Neutrophil (primary cell): Measurements from ENCODE around the gene CLIC1.
A peak's percentile ranks its signal among the peaks of the same experiment; 100 is the strongest.

Source experiments
- H3K27ac ChIP-seq: fragments of 200-600 bp; sonication (generic); 2 replicates; pipeline ENCODE4 v1.5.1; 2016; ENCODE audit warnings: mild to moderate bottlenecking, moderate library complexity
- H3K27me3 ChIP-seq: fragments of 200-600 bp; sonication (generic); 2 replicates; pipeline ENCODE4 v1.6.0; 2016; ENCODE audit warnings: mild to moderate bottlenecking
- H3K36me3 ChIP-seq: fragments of 200-600 bp; sonication (generic); 2 replicates; pipeline ENCODE4 v1.5.1; 2017
- H3K4me1 ChIP-seq, 2 experiments: fragments of 200-600 bp in 1 of 2; sonication (generic) in 1 of 2; 1 replicate in 1 of 2; 2 replicates in 1 of 2; pipeline versions ENCODE4 v1.5.1 to v1.6.1; 2013 to 2016; ENCODE audit warnings: low read depth in 1 of 2, low read length in 1 of 2, mild to moderate bottlenecking in 1 of 2, moderate library complexity in 1 of 2; ENCODE audit not compliant: control insufficient read depth in 1 of 2, insufficient read depth in 1 of 2
- H3K4me3 ChIP-seq, 2 experiments: fragments of 200-600 bp in 1 of 2; sonication (generic) in 1 of 2; 1 replicate in 1 of 2; 2 replicates in 1 of 2; pipeline ENCODE4 v1.5.1; 2013 to 2016; ENCODE audit warnings: low read depth in 1 of 2, low read length in 1 of 2, mild to moderate bottlenecking in 1 of 2, moderate library complexity in 1 of 2
- H3K9me3 ChIP-seq: fragments of 200-600 bp; sonication (generic); 2 replicates; pipeline ENCODE4 v1.5.1; 2016
- TF ChIP-seq, protein P1 (sequence below): fragments of 200-600 bp; sonication (generic); IDR thresholded peaks from 2 replicates; pipeline ENCODE4 v1.5.1; 2016; ENCODE audit warnings: antibody characterized with exemption

CLIC1 gene

DNA sequence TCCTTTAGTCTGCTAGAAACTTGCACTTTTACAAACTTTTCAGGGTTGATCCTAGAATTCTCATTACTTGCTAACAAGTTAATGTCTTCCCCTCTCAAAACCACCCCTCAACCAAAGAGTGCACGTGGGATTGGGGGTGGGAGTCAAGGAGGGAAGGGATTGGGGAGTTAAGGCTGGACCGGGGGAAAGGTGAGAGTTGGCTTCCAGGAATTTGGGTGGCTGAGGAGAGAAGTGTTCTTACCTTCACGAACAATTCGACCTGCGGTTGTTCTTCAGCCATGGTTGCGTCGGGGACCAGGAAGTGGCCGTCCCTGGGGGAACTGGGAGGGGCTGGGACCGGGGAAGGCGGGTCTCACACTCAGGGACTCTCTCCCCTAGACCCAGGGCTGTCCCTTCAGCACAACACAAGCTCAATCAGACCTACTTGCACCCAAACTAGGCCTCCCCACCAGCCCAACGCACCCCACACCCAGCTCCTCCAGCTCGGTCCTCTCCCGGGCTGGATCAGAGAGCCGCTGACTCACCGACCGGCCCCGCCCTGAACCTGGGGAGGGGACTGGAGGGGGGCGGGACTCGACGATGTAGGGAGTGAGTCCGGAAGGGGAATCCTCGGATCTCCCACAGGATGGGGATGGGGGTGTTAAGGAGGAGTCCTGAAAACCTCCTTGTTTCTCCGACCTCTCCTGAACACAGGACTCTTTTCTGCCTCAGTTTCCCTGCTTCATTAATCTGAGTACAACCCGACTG is at the start of gene CLIC1:
TSS of gene CLIC1 (minus strand) at position 510 of the 747 bp plus-strand sequence. CDS start at position 280, 230 bp downstream.
- peak within 1 kb of the TSS; percentile 88 to 98 for H3K4me3 ChIP-seq
- TF ChIP-seq, protein P1, sequence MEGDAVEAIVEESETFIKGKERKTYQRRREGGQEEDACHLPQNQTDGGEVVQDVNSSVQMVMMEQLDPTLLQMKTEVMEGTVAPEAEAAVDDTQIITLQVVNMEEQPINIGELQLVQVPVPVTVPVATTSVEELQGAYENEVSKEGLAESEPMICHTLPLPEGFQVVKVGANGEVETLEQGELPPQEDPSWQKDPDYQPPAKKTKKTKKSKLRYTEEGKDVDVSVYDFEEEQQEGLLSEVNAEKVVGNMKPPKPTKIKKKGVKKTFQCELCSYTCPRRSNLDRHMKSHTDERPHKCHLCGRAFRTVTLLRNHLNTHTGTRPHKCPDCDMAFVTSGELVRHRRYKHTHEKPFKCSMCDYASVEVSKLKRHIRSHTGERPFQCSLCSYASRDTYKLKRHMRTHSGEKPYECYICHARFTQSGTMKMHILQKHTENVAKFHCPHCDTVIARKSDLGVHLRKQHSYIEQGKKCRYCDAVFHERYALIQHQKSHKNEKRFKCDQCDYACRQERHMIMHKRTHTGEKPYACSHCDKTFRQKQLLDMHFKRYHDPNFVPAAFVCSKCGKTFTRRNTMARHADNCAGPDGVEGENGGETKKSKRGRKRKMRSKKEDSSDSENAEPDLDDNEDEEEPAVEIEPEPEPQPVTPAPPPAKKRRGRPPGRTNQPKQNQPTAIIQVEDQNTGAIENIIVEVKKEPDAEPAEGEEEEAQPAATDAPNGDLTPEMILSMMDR = peak; percentile 15
- peaks cover 32% of the 10 kb centered on the region for H3K36me3 ChIP-seq
- H3K9me3 ChIP-seq = no peaks in the 10 kb centered on the region
- no peaks in the 10 kb centered on the region for H3K27me3 ChIP-seq
- peaks cover 75 to 76% of the 10 kb centered on the region in 2 experiments for H3K4me1 ChIP-seq
- H3K27ac ChIP-seq = peak within 1 kb of the TSS; percentile 96

DNA sequence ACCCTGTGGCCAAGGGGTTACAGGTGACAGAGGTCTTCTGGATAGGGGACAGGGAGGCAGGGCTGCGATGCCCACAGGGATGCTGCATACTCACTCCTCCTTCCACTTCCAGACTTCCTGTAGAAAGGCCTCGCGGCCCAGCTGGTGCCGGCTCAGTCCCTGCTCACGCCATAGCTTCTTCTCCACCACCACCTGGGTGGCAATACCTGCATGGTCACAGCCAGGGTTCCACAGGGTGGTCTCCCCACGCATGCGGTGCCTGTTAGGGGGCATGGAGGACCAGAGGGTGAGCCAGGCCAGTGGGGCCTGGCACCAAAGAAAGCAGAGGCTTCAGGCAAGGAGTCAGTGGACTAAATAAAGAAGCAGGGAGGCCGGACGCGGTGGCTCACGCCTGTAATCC is 49.1 kb upstream of the CLIC1 start:
- no peaks in the 10 kb centered on the region for H3K4me1 ChIP-seq
- H3K9me3 ChIP-seq = no peaks in the 10 kb centered on the region
- TF ChIP-seq, protein P1 = no peak
- peaks cover 12% of the 10 kb centered on the region for H3K36me3 ChIP-seq
- no peak overlapping the region for H3K4me3 ChIP-seq
- H3K27me3 ChIP-seq = no peaks in the 10 kb centered on the region
- no peak overlapping the region for H3K27ac ChIP-seq

DNA sequence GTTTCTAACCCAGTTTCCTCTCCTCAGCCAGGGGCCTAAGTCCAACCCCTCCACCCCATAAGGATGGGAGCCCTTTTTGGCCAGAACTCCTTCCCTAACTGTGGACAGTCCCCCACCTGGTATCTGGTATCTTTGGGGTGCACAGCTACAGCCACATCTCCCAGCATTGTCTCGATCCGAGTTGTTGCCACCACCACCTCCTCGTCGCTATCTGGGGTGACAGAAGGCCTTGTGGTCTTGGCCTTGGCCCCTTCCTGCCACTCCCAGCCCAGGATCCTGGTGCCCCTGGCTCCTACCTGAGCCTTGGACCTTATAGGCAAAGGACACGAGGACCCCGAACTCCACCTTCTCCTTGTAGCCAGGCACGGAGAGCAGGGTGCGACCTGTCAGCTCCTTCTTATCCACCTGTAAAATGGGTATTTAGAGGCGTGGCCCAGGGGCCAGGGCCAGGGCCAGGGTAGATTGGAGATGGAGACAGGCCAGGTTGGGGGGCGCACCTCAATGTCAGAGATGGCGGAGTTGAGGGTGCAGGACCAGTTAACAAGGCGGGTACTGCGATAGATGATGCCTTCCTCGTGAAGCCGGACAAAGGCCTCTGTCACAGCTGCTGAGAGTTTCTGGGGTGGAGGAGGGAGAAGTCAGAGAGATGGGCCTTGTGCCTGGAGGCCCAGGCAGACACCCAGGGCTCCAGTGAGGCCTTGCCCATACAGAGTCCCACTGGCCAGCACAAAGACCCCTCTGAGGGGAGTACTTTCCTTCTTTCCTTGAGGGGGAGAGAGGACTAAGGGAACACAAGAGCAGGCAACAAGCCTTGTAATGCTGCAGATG is 48.0 kb upstream of the CLIC1 start:
- Histone ChIP-seq H3K4me3 (no peak overlapping the region), H3K4me1 (no peaks in the 10 kb centered on the region), H3K9me3 (no peaks in the 10 kb centered on the region), H3K27ac (no peak overlapping the region), H3K27me3 (no peaks in the 10 kb centered on the region), H3K36me3 (peaks cover 19% of the 10 kb centered on the region)
- TF ChIP-seq, protein P1 = no peak

DNA sequence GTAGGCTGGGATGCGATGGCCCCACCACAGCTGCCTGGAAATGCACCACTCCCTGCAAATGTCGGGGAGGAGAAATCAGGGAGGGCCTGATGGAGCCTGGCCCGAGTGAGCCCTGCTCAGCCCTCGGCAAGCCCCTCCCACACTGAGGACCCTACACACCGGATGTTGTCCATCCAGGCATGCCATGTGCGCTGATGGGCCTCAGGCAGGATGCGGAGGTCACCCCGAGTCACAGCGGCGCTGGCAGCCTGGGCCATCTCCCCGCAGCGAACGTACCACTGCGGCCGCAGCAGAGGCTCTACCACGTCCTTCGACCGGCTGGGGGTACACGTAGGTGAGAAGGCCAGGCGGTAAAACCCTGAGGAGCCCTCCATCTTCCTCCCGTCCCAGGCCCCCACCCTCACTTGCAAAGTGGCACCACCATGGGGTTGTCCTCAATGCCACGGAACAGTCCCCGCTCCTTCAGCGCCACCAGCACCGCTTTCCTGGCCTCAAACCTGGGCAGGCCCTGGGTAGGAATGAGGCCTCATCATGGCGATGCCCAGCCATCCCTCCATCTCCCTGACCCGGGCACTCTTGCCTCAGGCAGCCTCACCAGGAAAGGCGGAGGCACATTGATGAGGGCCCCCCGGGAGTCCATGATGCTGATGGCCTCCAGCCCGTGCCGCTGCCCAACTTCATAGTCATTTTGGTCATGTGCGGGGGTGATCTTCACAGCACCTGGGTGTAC is 46.0 kb upstream of the CLIC1 start:
- Histone ChIP-seq H3K4me3 (no peak overlapping the region), H3K4me1 (peaks cover 2 to 3% of the 10 kb centered on the region in 2 experiments), H3K27me3 (no peaks in the 10 kb centered on the region), H3K36me3 (peaks cover 23% of the 10 kb centered on the region), H3K27ac (no peak overlapping the region), H3K9me3 (no peaks in the 10 kb centered on the region)
- TF ChIP-seq, protein P1 = no peak
